C4-2B (cell line): Measurements from ENCODE around the gene ALDH1L2.

ENCODE experiments used
- H3K27ac ChIP-seq: fragments of 450-650 bp; 2 replicates; pipeline ENCODE4 v1.5.1; 2017
- CTCF ChIP-seq: fragments of 450-650 bp; conservative IDR thresholded peaks from 2 replicates; pipeline ENCODE4 v1.5.1; 2017; ENCODE audit warnings: mild to moderate bottlenecking
- ZFX ChIP-seq: fragments of 450-650 bp; IDR thresholded peaks from 2 replicates; pipeline ENCODE4 v1.6.1; 2017

ALDH1L2 gene

GRCh38 chr12:105036937-105037649 lies 47.2 kb downstream of the ALDH1L2 start:
- TF ChIP-seq ZFX: no peak
- no peak for TF ChIP-seq CTCF
- H3K27ac ChIP-seq: no peak overlapping the region

DNA sequence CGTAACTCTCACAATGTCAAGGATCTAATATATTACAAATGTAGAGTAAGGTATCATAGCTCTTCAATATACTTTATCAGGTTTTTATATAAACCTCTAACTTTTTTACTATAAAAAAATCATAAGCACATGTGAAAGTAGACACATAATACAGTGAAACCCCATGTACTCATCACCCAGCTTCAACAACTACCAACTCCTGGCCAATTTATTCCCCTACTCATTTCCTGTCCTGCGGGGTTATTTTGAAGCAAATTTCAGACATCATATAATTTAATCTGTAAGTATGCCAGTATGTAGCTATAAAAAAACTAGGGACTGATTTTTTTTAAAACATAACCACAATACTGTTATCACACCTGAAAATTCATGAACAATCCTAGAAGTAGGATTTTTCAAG lies 50.4 kb downstream of the ALDH1L2 start:
- no peak overlapping the region for H3K27ac ChIP-seq
- TF ChIP-seq CTCF: no peak
- no peak for TF ChIP-seq ZFX

DNA sequence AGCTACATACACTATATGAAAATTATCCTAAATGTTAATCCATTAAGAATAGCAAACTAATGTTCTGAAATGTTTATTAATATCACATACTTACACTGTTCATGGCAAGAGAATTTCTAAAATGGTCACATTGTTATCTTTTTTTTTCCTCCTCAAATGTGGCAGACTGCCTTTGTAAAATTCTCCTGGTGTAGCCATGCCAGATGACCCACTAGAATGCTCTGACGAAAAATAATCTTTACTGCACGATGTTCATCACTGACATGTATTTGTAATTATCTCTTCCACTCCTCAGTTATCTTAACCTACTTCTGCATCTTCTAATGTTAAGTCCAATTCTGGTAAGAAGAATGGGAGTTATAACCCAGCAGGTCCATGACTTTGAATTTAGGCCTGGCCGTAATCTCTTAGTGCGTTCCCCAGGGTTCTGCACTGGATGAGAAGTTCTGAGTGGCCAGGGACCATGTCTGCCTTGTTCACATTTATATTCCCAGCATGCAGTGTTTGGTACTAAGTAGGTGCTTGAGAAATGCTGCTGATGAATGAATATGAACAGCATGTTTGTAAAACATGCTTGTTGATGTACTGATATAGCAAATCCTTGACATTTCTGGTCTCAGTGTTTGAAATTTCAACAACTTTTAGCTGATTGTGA lies 51.4 kb downstream of the ALDH1L2 start:
- no peak overlapping the region for H3K27ac ChIP-seq
- no peak for TF ChIP-seq ZFX

DNA sequence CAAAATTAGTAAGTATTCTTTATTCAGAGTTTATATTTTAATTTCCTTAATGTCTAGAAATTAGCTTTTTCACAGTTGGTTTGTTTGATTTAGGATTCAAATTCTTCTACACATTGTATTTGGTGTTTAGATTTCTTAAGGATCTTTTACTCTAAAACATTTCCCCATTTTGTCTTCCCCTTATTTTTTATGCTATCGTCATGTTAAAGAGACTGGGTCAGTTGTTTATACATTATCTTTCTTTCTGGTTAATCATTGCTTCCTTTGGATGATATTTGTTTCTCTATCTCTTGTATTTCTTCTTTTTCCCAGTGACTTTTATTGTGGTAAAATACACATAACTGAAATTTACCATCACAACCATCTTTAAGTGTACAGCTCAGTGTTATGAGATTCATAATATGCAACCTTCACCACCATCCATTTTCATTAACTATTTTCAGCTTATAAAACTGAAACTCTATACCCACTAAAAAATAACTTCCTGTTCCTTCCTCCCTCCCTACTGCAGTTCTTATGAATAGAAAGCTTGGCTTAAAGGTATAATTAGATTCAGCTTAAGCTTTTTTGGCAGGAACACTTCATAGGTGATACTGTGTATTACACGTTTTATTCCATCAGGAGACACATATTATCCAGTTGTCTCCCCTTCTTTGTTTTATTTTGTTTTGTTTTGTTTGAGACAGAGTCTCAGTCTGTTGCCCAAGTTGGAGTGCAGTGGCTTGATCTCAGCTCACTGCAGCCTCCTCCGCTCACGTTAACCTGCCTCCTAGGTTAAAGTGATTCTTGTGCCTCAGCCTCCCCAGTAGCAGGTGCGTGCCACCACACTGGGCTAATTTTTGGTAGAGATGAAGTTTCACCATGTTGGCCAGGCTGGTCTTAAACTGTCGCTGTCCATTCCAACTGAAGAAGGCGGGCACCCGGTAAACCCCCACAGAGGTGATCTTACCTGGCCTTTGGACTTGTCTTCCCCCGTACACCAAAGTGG lies 53.1 kb downstream of the ALDH1L2 start:
- no peak overlapping the region for H3K27ac ChIP-seq
- TF ChIP-seq CTCF (no peak), ZFX (no peak)

DNA sequence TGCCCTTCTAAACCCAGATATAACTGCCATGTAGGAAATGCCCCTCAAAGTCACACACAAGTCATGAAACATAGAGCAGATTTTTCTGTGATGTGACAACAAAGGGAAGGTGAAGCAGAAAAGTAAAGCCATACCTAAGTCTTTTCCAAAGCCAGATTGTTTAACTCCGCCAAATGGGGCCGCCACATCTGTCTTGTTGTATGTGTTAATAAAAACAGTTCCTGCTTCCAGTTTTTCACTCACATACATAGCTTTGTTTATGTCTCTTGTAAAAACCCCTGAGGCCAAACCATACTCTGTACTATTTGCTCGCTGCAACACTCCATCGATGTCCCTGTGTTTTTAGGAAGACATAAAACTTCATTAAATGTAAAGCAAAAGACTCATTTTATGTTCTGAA lies 57.8 kb downstream of the ALDH1L2 start:
- no peak for TF ChIP-seq CTCF
- no peak for TF ChIP-seq ZFX
- no peak overlapping the region for H3K27ac ChIP-seq

DNA sequence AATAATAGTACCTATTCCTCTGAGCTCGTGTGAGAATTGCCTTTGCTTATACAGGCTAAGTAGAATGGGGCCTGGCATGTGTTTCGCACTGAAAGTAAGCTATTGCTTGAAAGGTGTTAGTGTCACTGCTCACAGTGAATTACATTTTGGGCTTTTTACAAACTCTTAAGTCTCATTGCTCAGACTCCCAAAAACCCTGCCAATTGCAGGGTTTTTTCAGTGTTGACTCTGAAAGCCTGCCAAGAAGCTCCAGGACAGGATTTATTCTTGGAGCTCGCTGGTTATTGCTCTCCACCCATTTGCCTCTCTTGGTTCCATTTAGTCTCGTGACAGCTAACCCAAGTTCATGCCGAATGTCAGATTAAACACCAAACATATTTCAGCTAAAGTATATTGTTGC lies 58.4 kb downstream of the ALDH1L2 start:
- H3K27ac ChIP-seq: no peak overlapping the region
- no peak for TF ChIP-seq ZFX
- no peak for TF ChIP-seq CTCF

GRCh38 chr12:105024928-105025327 lies 59.3 kb downstream of the ALDH1L2 start:
- TF ChIP-seq ZFX (no peak), CTCF (no peak)

More at GRCh38 chr12:105024928-105025327, 59.3 kb downstream of the ALDH1L2 start:
- no peak overlapping the region for H3K27ac ChIP-seq
